Panc1 (cell line): ENCODE data around the gene SLC22A2.
"Not testable (repeated sequence)": the region's sequence is repeated elsewhere in the genome, so short reads cannot be mapped to it uniquely, and the experiment has no call there.

Source experiments
- TF ChIP-seq, protein P1 (sequence below): fragments of 450-650 bp; IDR thresholded peaks from 2 replicates; pipeline ENCODE4 v1.5.1; 2017; ENCODE audit warnings: mild to moderate bottlenecking
- TF ChIP-seq, protein P2 (sequence below), 2 experiments: IDR thresholded peaks; 2 replicates each; pipeline ENCODE4 v1.6.1; 2011 to 2012; ENCODE audit warnings: low read depth in 2 of 2, control low read depth in 1 of 2, low read length in 1 of 2, mild to moderate bottlenecking in 1 of 2, moderate library complexity in 1 of 2; ENCODE audit not compliant: insufficient read depth in 1 of 2

GRCh38 chr6:160236235-160236872, 22.3 kb downstream of the SLC22A2 start:
- TF ChIP-seq, protein P1, sequence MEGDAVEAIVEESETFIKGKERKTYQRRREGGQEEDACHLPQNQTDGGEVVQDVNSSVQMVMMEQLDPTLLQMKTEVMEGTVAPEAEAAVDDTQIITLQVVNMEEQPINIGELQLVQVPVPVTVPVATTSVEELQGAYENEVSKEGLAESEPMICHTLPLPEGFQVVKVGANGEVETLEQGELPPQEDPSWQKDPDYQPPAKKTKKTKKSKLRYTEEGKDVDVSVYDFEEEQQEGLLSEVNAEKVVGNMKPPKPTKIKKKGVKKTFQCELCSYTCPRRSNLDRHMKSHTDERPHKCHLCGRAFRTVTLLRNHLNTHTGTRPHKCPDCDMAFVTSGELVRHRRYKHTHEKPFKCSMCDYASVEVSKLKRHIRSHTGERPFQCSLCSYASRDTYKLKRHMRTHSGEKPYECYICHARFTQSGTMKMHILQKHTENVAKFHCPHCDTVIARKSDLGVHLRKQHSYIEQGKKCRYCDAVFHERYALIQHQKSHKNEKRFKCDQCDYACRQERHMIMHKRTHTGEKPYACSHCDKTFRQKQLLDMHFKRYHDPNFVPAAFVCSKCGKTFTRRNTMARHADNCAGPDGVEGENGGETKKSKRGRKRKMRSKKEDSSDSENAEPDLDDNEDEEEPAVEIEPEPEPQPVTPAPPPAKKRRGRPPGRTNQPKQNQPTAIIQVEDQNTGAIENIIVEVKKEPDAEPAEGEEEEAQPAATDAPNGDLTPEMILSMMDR: not testable (repeated sequence)
- TF ChIP-seq, protein P2, sequence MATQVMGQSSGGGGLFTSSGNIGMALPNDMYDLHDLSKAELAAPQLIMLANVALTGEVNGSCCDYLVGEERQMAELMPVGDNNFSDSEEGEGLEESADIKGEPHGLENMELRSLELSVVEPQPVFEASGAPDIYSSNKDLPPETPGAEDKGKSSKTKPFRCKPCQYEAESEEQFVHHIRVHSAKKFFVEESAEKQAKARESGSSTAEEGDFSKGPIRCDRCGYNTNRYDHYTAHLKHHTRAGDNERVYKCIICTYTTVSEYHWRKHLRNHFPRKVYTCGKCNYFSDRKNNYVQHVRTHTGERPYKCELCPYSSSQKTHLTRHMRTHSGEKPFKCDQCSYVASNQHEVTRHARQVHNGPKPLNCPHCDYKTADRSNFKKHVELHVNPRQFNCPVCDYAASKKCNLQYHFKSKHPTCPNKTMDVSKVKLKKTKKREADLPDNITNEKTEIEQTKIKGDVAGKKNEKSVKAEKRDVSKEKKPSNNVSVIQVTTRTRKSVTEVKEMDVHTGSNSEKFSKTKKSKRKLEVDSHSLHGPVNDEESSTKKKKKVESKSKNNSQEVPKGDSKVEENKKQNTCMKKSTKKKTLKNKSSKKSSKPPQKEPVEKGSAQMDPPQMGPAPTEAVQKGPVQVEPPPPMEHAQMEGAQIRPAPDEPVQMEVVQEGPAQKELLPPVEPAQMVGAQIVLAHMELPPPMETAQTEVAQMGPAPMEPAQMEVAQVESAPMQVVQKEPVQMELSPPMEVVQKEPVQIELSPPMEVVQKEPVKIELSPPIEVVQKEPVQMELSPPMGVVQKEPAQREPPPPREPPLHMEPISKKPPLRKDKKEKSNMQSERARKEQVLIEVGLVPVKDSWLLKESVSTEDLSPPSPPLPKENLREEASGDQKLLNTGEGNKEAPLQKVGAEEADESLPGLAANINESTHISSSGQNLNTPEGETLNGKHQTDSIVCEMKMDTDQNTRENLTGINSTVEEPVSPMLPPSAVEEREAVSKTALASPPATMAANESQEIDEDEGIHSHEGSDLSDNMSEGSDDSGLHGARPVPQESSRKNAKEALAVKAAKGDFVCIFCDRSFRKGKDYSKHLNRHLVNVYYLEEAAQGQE (IDR thresholded peaks at IDR 0.05; ENCODE audit: insufficient read depth in 1 of 2, low read depth in 2 of 2, low read length in 1 of 2): not testable (repeated sequence)
